HG03103 (cell line): ENCODE measurements around the gene DCTPP1.
"Not testable (repeated sequence)": the region's sequence is repeated elsewhere in the genome, so short reads cannot be mapped to it uniquely, and the experiment has no call there.

ENCODE experiments used
- ATAC-seq: cut with Tn5 transposase; IDR thresholded peaks from one replicate; pipeline ENCODE4 v1.9.1; 2021; ENCODE audit warnings: low read depth; ENCODE audit not compliant: unreplicated experiment

DCTPP1 gene

DNA sequence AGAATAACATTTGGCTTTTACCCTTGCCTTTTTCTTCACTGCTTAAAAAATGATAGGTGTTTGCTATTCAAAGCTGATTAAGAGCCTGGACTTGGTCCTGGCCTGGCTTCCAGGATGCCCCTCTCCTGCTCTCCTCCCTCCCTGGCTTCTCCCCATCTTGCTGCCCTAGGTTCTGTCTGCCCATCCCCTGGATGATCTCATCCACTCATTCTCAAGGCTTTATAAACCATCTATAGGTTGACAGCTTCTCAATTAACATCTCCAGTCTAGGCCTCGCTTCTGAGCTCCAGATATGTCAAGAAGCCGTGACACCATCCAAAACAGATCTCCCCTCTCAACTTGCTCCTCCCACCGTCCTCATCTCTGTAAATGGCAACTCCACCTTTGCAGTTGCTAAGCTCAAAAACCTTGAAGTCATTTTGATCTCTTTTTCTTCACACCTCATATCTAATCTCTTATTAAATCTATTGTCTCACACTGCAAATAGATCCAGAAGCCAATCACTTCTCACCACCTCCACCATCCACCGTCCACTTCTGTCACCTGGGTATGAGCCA, 13.7 kb downstream of the DCTPP1 start:
- no peak for ATAC-seq

DNA sequence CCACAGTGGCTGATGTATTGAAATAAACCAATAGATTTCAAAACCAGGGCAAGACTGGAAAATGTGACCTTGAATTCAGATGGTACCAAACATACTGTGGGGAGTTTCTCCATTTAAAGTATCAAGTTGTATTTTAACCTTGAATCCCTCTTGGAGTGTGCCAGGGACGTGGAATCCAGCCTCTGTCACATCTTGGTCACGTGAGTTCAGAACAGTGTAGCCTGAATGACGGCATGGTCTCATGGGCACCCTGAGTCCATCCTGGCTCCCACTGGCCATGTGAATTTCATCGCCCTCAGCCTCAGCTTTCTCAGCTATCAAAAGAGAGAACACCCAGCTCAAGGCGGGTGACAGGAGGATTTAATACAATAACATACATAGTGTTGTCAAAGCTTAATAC, 15.7 kb downstream of the DCTPP1 start:
- no peak for ATAC-seq

DNA sequence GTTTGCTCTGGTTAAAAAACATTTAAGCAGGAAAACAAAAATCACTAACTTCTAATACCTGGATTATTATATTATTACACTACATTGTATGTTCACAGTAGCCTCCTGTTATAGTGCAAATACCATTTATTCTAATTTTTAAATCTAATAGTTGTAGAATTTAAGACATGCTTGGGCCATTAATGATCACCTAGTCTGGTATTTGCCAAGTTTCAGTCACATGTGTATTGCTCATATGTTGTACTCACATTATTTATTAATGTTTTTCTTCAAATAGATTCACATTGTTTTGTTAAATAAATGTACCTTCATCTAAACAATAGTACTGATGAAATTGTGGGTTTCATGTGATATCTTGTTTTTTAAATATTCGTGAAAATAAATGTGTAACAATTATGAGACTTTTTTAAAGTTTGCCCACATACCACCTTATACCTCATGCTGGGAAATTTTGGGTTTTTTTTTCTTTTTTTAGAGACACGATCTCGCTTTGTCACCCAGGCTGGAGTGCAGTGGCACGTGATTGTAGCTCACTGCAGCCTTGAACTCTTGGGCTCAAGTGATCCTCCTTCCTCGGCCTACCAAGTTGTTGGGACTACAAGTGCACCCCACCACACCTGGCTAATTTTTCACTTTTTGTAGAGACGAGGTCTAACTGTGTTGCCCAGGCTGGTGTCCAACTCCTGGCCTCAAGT, 16.6 kb downstream of the DCTPP1 start:
- no peak for ATAC-seq

DNA sequence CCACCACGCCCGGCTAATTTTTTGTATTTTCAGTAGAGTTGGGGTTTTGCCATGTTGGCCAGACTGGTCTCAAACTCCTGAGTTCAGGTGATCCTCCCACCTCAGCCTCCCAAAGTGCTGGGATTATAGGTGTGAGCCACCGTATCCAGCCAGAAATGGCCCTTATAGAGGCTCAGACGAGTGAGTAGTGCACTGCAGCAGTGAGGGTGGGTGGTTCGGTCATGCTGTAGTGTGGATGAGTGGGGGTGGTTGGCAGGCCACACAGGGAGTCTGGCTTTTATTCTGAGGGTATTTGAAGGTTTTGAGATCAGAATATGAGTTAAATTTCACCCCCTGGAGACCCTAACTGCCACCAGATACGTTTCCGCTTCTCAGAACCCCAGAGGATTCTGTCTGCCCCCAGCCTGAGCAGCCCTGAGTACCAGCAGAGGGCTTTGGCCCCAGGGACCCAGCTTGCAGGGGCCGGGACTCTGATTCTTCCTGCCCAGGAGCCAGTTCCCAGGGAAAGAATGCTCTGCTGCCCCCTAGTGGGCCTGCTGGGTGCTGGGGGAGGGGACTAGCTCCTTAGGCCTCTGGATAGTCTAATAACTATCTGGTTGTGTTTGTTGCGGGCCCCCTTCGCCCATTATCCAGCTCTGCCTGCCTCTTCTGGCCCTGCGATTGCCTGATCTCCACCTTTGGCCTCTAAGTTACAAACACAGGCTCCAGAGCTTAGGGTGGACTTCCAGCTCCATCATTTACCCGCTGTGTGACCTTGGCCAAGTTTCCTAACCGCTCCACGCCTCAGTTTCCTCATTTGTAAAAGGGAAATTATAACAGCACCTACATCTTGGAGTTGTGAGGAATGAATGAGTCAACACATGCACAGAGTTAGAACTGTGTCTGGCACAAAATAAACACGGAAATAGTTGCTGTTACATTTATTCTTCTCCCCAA, 20.4 kb downstream of the DCTPP1 start:
- ATAC-seq = no peak

DNA sequence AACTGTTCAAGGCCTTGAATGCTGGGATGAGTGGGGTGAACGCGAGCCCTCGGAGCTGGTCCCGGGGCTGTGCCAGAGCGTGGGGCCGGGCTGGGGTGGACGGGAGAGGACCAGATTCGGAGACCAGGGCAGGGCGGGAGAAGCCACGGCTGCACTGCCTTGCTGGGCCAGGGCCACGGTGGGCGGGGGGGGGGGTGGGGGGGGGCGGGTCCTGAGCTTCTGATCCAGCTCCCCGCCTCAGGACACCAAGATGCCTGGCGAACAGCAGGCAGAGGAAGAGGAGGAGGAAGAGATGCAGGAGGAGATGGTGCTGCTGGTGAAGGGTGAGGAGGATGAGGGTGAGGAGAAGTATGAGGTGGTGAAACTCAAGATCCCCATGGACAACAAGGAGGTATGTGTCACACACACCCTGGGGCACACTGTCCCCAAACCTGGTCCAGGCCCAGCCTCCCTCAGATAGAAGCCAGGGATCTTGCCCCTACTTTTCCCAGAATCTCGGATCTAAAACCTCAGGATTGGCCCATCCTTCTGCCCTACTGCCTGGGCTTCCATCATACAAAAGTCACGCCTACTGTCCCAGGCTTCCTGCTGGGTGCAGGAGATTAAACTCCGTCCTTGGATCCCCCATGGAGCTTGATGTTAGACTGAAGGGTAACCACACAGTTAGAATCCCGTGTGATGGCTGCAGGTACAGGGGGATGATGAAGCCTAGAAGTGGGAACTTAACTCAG, 21.9 kb downstream of the DCTPP1 start:
- no peak for ATAC-seq

DNA sequence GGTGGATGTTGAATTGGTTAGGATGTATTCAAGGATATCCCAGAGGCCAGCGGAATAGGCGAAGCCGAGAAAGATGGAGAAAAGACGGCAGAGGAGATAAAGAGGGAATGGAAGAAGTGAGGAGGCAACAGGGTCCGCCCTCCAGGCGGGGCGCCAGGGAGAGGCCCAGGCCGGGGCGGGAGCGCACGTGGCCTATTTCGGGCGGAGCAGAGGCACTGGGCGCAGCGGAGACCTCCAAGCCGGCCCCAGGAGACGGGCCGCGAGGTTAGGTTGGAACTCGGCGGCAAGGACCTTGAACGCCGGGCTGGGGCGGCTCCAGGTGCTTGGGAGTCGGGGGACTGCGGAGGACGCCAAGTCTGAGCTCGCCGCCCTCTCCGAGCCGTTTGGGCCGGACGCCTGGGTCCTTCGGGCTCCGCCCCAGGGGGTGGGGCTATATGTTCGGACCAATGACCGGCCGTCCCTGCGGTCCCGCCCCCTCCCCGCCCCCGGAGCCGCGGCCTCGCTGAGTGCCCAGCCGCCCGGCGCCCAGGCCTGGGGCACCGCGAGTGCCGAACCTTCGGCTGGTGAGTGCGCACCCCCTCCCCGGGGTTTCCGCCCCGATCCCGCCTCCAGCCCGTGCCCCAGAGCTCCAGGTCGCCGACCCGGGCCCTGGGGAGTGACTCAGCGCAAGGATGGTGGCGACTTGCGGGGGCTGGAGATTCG, 22.6 kb downstream of the DCTPP1 start, which contains the start of gene ZNF771:
Gene ZNF771 (plus strand): TSS at position 505 of the 702 bp plus-strand sequence. CDS start 448 bp downstream, outside the sequence.
- ATAC-seq = peak; percentile 62

DNA sequence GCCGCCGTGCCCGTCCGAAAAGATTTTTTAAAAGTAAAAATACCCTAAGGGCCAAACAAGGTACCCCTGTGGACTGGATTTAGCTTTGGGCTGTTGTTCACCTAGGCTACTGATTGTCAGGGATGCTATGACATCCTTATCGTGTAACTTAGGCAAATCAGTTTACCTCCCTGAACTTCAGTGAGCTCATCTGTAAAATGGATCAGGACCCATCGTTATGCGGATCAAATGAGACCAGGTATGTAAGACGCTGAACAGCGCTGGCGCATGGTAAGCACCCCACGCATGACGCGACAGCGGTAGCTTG, 23.1 kb downstream of the DCTPP1 start:
- ATAC-seq = no peak

DNA sequence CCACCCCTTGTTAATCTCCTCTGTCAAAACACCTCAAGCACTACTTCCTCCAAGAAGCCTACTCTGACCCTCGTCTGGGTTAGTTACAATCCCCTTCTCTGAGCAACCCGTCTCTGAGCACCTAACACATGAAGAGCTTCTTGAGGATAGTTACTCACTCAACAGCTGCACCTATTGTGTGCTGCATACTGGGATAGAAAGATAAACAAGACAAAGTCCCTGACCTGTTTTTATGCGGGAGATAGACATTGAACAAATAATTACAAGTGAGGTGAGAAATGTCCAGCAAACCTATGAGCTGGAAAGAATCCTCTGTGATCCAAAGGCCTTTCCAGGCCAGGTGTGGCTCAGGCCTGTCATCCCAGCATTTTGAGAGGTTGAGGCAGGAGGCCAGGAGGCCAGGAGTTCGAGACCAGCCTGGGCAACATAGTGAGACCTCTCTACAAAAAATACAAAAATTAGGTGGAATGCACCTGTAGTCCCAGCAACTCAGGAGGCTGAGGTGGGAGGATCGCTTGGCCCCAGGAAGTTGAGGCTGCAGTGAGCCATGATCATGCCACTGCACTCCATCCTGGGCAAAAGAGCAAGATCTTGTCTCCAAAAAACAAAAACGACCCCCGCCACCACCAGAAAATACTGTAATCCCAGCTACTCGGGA, 27.9 kb downstream of the DCTPP1 start:
- no peak for ATAC-seq

DNA sequence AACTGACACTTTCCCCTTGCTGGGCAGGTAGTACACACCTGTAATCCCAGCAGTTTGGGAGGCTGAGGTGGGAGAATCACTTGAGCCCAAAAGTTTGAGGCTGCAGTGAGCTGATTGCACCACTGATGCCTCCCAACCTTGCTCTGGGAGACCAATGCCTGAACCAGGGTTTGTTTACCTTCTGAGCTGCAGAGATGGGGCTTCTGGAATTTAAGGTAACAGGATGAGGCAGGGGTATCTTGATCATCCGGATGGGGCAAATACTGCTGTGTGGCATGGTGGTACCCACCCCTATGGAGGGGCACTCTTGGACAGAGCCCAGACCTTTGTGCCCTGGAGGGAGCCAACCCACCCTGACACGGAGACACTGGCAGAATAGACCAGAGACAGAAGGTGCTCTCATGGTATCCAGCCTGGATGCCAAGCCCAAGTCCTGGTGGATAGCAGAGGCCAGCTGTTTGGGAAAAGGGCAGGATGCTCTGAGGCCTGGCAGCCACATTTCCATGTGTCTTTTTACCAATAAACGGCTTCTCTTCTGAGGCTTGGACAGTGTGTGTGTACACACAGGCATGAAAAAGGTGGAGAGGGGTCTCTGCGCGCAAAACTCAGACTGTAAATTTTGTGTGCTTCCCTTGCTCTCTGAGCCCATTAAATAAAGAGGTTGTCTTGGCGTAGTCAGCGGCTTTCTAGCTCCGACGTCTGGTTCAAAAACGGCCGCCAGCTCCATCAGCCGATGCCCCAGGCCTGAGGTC, 30.2 kb downstream of the DCTPP1 start:
- ATAC-seq = no peak

DNA sequence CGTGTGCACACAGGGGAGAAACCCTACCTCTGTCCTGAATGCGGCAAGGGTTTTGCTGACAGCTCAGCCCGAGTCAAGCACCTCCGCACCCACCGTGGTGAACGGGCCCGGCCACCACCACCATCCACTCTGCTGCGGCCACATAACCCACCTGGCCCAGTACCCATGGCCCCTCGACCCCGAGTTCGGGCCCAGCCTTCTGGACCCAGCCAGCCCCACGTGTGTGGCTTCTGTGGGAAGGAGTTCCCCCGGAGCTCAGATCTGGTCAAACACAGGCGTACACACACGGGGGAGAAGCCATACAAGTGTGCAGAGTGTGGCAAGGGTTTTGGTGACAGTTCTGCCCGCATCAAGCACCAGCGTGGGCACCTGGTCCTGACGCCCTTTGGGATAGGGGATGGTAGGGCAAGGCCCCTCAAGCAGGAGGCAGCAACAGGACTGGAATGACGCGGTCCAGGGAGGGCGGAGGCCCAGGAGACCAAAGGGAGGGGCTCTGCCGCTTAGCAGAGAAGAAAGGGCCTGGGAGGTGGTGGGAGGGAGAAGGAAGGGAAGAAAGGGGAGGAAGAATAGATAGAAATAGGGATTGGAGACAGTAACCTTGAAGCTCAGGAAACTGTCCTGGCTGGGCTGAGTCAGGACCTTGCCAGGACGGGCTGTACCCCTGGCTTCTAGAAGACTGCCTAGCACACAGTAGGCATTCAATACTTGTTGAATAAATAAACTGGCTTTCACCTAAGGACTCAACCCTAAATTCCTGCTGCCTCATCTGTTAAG, 31.0 kb downstream of the DCTPP1 start:
- ATAC-seq = no peak

DNA sequence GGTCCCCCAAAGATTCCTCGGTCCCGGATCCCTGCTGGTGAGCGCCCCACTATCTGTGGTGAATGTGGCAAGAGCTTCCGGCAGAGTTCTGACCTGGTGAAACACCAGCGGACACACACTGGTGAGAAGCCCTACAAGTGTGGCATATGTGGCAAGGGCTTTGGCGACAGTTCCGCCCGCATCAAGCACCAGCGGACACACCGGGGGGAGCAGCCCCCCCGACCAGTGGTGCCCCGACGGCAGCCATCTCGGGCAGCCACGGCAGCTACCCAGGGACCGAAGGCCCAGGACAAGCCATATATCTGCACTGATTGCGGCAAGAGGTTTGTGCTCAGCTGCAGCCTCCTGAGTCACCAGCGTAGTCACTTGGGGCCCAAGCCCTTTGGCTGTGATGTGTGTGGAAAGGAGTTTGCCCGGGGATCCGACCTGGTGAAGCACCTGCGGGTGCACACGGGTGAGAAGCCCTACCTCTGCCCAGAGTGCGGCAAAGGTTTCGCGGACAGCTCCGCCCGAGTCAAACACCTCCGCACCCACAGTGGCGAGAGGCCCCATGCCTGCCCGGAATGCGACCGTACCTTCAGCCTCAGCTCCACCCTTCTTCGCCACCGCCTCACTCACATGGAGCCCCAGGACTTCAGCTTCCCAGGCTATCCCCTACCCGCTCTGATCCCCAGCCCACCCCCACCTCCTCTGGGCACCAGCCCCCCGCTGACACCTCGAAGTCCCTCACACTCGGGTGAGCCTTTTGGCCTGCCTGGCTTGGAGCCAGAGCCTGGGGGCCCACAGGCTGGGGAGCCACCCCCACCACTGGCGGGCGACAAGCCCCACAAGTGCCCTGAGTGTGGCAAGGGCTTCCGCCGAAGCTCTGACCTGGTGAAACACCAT, 31.8 kb downstream of the DCTPP1 start:
- ATAC-seq = no peak

DNA sequence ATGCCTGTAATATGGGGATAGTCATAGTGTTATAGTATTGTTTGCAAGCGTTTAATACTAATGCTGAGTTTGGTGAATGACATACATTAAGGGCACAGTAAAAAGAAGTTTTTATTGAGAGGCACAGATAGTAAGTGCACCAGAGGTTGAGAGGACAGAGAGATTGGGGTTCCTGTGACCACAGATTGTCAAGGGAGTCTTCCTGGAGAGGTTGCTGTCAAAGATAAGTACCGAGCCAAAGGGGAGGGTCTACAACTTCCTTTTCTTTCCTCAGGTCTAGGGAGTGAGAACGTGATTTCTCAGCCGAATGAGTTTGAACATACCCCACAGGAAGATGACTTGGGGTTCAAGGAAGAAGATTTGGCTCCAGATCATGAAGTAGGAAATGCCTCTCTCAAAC, 32.8 kb downstream of the DCTPP1 start:
- no peak for ATAC-seq

DNA sequence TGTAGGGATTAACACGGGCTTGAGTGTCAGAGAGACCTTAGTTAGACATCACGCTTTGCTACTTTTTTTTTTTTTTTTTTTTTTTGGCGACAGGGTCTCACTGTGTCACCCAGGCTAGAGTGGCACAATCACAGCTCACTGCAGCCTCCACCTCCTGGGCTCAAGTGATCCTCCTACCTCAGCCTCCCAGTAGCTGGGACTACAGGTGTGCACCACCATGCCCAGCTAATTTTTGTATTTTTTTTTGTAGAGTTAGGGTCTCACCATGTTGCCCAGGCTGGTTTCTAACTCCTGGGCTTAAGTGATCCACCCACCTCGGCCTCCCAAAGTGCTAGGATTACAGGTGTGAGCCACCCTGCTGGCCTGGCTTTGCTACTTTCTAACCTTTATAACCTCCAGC, 33.2 kb downstream of the DCTPP1 start:
- ATAC-seq = not testable (repeated sequence)

DNA sequence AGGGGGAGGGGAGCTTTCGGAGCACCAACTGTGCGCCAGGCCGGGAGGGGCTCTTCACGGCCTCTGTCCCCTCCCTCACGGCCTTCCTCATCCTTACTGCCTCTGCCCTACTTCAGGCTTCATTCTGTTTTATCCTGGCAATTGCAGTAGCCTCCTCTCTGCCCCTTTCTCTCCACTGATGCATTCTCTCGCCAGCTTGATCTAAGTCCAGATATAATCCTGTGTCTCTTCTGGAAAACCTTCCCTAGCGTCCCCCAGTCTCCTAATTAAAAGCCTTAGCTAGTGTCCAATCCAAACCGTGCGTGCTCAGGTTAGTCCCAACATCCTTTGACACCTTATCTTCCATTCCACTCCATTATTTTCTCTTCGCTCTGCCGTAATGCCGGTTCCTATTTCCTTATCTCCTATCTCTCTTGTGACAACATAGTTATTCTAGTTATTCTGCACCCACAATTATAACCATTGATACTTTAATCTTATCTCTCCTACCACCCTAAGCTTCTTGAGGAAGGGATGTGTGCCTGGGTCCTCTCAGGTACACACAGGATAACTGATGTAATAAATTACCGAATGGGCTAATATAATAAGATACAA, 33.7 kb downstream of the DCTPP1 start:
- no peak for ATAC-seq

DNA sequence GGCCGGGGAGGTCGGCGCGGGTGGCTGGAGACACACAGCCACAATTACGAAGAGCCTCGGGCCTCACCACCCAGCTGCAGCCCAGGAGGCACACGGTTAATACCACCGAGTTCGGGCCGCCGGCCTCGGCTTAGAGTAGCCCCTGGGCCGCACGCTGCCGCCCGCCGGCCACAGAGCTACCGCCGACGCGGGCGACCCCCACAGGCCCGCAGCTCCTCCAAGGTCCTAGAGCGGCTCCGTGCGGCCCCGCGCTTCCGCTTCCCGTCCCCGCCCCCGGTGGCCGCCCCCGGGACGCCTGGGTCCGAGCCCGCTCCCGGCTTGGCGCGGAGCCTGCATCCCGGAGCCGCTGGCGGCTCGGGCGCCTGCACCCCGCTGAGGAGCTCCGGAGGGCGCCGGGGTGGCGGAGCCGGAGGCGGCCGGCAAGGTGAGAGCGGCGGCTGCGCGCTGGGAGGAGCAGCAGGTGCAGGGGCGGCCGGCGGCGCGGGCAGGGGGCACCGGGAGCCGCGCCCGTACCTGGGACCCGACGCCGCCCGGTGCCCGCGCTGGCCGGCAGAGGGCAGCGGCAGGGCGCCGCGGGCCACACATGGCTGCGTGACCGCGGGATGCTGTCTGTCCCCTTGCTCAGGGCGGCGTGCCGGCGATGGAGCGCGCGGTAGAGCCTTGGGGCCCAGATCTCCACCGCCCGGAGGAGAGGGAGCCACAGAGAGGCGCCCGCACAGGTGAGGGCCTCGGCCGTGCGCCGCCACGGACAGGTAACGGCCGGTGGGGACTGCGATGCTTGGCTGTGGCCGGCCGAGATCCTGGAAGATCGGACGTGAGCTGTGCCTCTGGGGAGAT, 34.5 kb downstream of the DCTPP1 start, which contains the start of gene ZNF48:
Gene ZNF48 (plus strand): TSS at position 266 of the 837 bp plus-strand sequence. CDS start 375 bp downstream, at position 641.
- peak; percentile 53 for ATAC-seq

DNA sequence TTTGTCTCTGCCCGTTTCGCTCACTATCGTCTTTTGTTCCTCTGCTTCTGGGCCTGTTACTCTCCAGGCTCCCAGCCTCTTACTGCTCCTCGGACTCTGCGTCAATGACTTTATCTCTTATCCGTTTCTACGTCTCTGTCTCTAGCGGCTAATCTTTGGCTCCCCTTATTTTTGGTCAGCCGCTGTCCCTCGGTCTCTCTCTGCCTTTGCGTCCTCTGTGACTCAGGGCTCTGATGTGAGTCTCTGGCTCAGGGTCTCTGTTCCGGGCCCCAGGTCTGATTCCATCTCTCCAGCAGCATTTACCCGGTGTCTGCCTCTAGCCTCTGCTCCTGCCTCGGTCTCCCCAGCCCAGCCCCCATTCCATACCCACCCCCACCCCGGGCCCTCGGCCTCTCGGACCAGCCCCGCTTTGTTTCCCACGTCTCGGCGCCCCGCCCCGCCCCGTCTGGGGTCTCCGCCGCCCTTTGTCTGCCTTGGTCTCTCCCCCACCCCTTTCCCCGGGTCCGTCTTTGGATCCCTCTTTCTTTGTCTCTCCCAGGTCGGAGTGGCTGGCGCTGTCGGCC, 35.2 kb downstream of the DCTPP1 start:
- no peak for ATAC-seq
